H1 (cell line): Measurements from ENCODE around the gene LRRC9. TPM values are rescaled to one million over a fixed set of nuclear protein-coding genes. Genes with fewer than 3 reads are reported as not detected.

Experiments used
- POLR2AphosphoS5 ChIP-seq: IDR thresholded peaks from 2 replicates; pipeline ENCODE4 v1.6.1; 2011; ENCODE audit warnings: low read depth, low read length
- RFX5 ChIP-seq: IDR thresholded peaks from 2 replicates; pipeline ENCODE4 v1.6.1; 2011; ENCODE audit warnings: low read depth, low read length, improper control_type of control experiment, borderline replicate concordance
- SP4 ChIP-seq: IDR thresholded peaks from 2 replicates; pipeline ENCODE4 v1.6.1; 2012; ENCODE audit warnings: low read length, inconsistent platforms
- polyA plus RNA-seq, 7 experiments: library from polyadenylated mRNA; depleted of rRNA in 3 of 7; stranded (reverse) in 5 of 7; unstranded in 2 of 7; fragments of >200 nt in 5 of 7; fragments of 200-250 nt in 2 of 7; gene quantifications; 1 replicate in 5 of 7; 2 replicates in 1 of 7; 4 replicates in 1 of 7; pipeline versions ENCODE4 v1.2.1 to v1.2.3, GENCODE V29; 2011 to 2013; ENCODE audit warnings: missing spikeins in 2 of 7, mixed read lengths in 2 of 7
- total RNA-seq: library from RNA; stranded (reverse); fragmentation: NEBNext Ultra II Directional; extraction: Animal tissue kit (Norgen Biotek cat#: 25700); gene quantifications from 2 replicates; pipeline ENCODE4 v1.2.1, GENCODE V29; 2021
- TF ChIP-seq, protein P1 (sequence below): fragments of 300-600 bp; sonication (generic); IDR thresholded peaks from 2 replicates; pipeline ENCODE4 v1.7.1; 2012; ENCODE audit warnings: low read length, moderate library complexity, mild to moderate bottlenecking, inconsistent platforms; ENCODE audit not compliant: insufficient replicate concordance

The LRRC9 gene
- total and polyA plus RNA-seq, 2 of the 8 experiments (the other 6 are each of a cell fraction or from before 2014, with no cell fraction given), result 0.12 to 0.84 TPM

DNA sequence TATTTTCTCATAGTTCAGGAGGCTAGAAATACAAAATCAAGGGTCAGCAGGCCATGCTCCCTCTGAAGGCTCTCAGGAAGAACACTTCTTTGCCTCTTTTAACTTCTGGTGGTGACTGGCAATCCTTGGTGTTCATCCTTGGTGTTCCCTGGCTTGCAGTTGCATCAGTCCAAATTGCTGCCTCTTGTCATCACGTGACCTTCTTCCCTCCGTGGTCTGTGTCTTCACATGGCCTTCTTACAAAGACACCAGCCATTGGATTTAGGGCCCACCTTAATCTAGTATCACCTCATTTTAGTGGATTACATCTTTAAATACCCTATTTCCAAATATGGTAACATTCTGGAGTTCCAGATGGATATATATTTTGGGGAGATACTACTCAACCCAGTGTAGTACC is 7.5 kb upstream of the LRRC9 start (continued):
- TF ChIP-seq, protein P1, sequence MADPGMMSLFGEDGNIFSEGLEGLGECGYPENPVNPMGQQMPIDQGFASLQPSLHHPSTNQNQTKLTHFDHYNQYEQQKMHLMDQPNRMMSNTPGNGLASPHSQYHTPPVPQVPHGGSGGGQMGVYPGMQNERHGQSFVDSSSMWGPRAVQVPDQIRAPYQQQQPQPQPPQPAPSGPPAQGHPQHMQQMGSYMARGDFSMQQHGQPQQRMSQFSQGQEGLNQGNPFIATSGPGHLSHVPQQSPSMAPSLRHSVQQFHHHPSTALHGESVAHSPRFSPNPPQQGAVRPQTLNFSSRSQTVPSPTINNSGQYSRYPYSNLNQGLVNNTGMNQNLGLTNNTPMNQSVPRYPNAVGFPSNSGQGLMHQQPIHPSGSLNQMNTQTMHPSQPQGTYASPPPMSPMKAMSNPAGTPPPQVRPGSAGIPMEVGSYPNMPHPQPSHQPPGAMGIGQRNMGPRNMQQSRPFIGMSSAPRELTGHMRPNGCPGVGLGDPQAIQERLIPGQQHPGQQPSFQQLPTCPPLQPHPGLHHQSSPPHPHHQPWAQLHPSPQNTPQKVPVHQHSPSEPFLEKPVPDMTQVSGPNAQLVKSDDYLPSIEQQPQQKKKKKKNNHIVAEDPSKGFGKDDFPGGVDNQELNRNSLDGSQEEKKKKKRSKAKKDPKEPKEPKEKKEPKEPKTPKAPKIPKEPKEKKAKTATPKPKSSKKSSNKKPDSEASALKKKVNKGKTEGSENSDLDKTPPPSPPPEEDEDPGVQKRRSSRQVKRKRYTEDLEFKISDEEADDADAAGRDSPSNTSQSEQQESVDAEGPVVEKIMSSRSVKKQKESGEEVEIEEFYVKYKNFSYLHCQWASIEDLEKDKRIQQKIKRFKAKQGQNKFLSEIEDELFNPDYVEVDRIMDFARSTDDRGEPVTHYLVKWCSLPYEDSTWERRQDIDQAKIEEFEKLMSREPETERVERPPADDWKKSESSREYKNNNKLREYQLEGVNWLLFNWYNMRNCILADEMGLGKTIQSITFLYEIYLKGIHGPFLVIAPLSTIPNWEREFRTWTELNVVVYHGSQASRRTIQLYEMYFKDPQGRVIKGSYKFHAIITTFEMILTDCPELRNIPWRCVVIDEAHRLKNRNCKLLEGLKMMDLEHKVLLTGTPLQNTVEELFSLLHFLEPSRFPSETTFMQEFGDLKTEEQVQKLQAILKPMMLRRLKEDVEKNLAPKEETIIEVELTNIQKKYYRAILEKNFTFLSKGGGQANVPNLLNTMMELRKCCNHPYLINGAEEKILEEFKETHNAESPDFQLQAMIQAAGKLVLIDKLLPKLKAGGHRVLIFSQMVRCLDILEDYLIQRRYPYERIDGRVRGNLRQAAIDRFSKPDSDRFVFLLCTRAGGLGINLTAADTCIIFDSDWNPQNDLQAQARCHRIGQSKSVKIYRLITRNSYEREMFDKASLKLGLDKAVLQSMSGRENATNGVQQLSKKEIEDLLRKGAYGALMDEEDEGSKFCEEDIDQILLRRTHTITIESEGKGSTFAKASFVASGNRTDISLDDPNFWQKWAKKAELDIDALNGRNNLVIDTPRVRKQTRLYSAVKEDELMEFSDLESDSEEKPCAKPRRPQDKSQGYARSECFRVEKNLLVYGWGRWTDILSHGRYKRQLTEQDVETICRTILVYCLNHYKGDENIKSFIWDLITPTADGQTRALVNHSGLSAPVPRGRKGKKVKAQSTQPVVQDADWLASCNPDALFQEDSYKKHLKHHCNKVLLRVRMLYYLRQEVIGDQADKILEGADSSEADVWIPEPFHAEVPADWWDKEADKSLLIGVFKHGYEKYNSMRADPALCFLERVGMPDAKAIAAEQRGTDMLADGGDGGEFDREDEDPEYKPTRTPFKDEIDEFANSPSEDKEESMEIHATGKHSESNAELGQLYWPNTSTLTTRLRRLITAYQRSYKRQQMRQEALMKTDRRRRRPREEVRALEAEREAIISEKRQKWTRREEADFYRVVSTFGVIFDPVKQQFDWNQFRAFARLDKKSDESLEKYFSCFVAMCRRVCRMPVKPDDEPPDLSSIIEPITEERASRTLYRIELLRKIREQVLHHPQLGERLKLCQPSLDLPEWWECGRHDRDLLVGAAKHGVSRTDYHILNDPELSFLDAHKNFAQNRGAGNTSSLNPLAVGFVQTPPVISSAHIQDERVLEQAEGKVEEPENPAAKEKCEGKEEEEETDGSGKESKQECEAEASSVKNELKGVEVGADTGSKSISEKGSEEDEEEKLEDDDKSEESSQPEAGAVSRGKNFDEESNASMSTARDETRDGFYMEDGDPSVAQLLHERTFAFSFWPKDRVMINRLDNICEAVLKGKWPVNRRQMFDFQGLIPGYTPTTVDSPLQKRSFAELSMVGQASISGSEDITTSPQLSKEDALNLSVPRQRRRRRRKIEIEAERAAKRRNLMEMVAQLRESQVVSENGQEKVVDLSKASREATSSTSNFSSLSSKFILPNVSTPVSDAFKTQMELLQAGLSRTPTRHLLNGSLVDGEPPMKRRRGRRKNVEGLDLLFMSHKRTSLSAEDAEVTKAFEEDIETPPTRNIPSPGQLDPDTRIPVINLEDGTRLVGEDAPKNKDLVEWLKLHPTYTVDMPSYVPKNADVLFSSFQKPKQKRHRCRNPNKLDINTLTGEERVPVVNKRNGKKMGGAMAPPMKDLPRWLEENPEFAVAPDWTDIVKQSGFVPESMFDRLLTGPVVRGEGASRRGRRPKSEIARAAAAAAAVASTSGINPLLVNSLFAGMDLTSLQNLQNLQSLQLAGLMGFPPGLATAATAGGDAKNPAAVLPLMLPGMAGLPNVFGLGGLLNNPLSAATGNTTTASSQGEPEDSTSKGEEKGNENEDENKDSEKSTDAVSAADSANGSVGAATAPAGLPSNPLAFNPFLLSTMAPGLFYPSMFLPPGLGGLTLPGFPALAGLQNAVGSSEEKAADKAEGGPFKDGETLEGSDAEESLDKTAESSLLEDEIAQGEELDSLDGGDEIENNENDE, result no peak
- TF ChIP-seq RFX5 (no peak), SP4 (no peak), POLR2AphosphoS5 (no peak)
